Vagina (tissue), 2 donors: ENCODE data around the gene IQSEC3.

Experiments used
- CTCF ChIP-seq, 3 experiments: fragments of 450-650 bp in 2 of 3; fragments of 200-600 bp in 1 of 3; sonication (generic) in 1 of 3; IDR thresholded peaks; one replicate each; pipeline ENCODE4 v1.5.1; 2017 to 2019; ENCODE audit warnings: antibody characterized with exemption in 3 of 3, mild to moderate bottlenecking in 2 of 3, moderate library complexity in 2 of 3
- POLR2A ChIP-seq, 2 donors: fragments of 450-650 bp; IDR thresholded peaks; one replicate each; pipeline ENCODE4 v1.6.1; 2017; ENCODE audit warnings: antibody characterized with exemption in 2 of 2, mild to moderate bottlenecking in 2 of 2, moderate library complexity in 2 of 2
- POLR2AphosphoS5 ChIP-seq, 2 donors: sonication (generic); formaldehyde crosslinking; IDR thresholded peaks; one replicate each; pipeline ENCODE4 v1.9.0; 2017; ENCODE audit warnings: antibody characterized with exemption in 2 of 2, mild to moderate bottlenecking in 2 of 2, low read depth in 1 of 2; ENCODE audit not compliant: insufficient read depth in 1 of 2

GRCh38 chr12:105696-106095 lies 39.1 kb downstream of the IQSEC3 start:
- TF ChIP-seq CTCF (IDR thresholded peaks at IDR 0.05) = no peak
- TF ChIP-seq POLR2A (IDR thresholded peaks at IDR 0.05) = no peak
- no peak for TF ChIP-seq POLR2AphosphoS5 (IDR thresholded peaks at IDR 0.05; ENCODE audit: insufficient read depth in 1 of 2, low read depth in 1 of 2)
